Spleen (tissue), 7 donors: Measurements from ENCODE around the gene TTC22.

Source experiments
- CTCF ChIP-seq, 11 experiments: fragments of 200-600 bp in 7 of 11; fragments of 450-650 bp in 4 of 11; sonication (generic) in 4 of 11; IDR thresholded peaks in 8 of 11; conservative IDR thresholded peaks in 3 of 11; 1 replicate in 7 of 11; 2 replicates in 4 of 11; pipeline versions ENCODE4 v1.4.0 to v1.8.0; 2016 to 2021; ENCODE audit warnings: antibody characterized with exemption in 11 of 11, inconsistent platforms in 4 of 11, mild to moderate bottlenecking in 1 of 11
- POLR2A ChIP-seq, 3 donors: fragments of 450-650 bp; IDR thresholded peaks; one replicate each; pipeline ENCODE4 v1.5.1; 2017; ENCODE audit warnings: antibody characterized with exemption in 3 of 3, mild to moderate bottlenecking in 1 of 3
- POLR2AphosphoS5 ChIP-seq, 3 donors: sonication (generic); formaldehyde crosslinking; IDR thresholded peaks; one replicate each; pipeline ENCODE4 v1.5.1; 2017; ENCODE audit warnings: antibody characterized with exemption in 3 of 3
- donor health status: DM: no; HTN: no; CAD: no; lungs with moderate emphysema.
- donor health status: DM: no; HTN: no; CAD: no.
- donor health status: DM: no; HTN: no; CAD: no.

DNA sequence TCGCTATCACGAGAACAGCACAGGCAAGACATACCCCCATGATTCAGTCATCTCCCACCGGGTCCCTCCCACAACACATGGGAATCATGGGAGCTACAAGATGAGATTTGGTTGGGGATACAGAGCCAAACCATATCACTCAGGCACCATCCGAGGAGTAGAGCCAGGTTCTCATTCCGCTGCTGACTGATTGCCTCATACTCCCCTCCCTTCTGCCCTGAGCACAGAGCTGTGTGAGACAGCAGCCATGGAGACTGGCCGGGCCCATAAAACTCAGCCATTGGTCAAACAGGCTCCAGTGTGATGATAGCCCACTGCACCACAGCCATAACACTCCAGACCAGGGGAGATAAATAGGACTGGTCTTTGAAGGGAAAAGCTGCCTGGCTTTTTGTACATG, 62.9 kb downstream of the TTC22 start:
- TF ChIP-seq CTCF (IDR thresholded peaks at IDR 0.05 in 8 of 11, conservative IDR thresholded peaks at IDR 0.05 in 3 of 11): no peak
- TF ChIP-seq POLR2A (IDR thresholded peaks at IDR 0.05): no peak
- no peak for TF ChIP-seq POLR2AphosphoS5 (IDR thresholded peaks at IDR 0.05)
